ENCODE results near the gene FCSK.

FCSK gene

DNA sequence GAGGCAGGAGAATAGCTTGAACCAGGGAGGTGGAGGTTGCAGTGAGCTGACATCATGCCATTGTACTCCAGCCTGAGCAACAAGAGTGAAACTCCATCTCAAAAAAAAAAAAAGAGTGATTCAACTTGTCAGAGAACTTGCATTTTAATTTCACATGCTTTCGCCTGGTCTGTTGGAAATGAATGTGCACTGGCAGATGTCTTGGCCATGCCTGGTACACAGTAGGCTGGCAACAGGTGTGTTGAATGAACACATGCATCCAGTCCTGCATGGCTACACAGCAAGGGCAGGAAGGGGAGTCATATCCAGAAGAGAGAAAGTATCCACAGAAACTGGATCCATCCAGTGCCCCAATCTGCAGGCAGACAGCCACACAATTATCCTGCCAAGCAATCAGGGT lies 57.4 kb downstream of the FCSK start:
- Histone ChIP-seq H3K9me2 (replicated peaks; ENCODE audit: control insufficient read depth, low read length) (no peaks in the 10 kb centered on the region), H3K27me3 (ENCODE audit: control insufficient read depth, low read length) (no peaks in the 10 kb centered on the region), H3F3A (ENCODE audit: control insufficient read depth, insufficient read depth) (0 out of 2 replicates have a peak, but pooled peaks cover 5% of the 10 kb centered on the region), H3K27ac (ENCODE audit: low read depth, low read length) (no peak overlapping the region), H3K4me1 (ENCODE audit: control insufficient read depth, low read length) (peaks cover 23% of the 10 kb centered on the region), H4K20me1 (ENCODE audit: control insufficient read depth, insufficient read depth, low read depth, low read length) (no peaks in the 10 kb centered on the region), H3K9me3 (ENCODE audit: control insufficient read depth, insufficient read depth, low read length) (no peaks in the 10 kb centered on the region), H3K4me3 (ENCODE audit: low read length) (no peak overlapping the region), H3K79me2 (ENCODE audit: control insufficient read depth, low read length) (peaks cover 4% of the 10 kb centered on the region), H3K36me3 (ENCODE audit: control insufficient read depth, low read length) (peaks cover 71% of the 10 kb centered on the region), H3K4me2 (ENCODE audit: low read length) (no peak overlapping the region)
- TF ChIP-seq, protein P1, sequence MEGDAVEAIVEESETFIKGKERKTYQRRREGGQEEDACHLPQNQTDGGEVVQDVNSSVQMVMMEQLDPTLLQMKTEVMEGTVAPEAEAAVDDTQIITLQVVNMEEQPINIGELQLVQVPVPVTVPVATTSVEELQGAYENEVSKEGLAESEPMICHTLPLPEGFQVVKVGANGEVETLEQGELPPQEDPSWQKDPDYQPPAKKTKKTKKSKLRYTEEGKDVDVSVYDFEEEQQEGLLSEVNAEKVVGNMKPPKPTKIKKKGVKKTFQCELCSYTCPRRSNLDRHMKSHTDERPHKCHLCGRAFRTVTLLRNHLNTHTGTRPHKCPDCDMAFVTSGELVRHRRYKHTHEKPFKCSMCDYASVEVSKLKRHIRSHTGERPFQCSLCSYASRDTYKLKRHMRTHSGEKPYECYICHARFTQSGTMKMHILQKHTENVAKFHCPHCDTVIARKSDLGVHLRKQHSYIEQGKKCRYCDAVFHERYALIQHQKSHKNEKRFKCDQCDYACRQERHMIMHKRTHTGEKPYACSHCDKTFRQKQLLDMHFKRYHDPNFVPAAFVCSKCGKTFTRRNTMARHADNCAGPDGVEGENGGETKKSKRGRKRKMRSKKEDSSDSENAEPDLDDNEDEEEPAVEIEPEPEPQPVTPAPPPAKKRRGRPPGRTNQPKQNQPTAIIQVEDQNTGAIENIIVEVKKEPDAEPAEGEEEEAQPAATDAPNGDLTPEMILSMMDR (IDR thresholded peaks at IDR 0.05; ENCODE audit: low read depth, low read length, poor library complexity, severe bottlenecking): no peak
- no peak for TF ChIP-seq EZH2phosphoT487 (IDR thresholded peaks at IDR 0.05; ENCODE audit: borderline replicate concordance, low read length)

DNA sequence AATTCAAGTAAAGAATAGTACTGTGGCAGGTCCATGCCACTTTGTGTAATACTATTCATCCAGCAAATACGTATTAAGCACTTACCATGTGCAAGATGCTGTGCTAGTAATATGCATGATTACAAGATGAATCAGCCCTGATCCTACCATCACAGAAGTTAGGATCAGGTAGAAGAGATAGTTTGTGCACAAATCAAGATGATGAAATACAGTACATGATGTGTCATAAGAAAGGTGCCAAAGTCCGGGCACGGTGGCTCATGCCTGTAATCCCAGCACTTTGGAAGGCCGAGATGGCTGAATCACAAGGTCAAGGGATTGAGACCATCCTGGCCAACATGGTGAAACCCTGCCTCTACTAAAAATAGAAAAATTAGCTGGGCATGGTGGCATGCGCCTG lies 58.1 kb downstream of the FCSK start:
- no peak for TF ChIP-seq EZH2phosphoT487 (IDR thresholded peaks at IDR 0.05; ENCODE audit: borderline replicate concordance, low read length)
- TF ChIP-seq, protein P1 (IDR thresholded peaks at IDR 0.05; ENCODE audit: low read depth, low read length, poor library complexity, severe bottlenecking): no peak
- H3K27ac ChIP-seq (ENCODE audit: low read depth, low read length): no peak overlapping the region

DNA sequence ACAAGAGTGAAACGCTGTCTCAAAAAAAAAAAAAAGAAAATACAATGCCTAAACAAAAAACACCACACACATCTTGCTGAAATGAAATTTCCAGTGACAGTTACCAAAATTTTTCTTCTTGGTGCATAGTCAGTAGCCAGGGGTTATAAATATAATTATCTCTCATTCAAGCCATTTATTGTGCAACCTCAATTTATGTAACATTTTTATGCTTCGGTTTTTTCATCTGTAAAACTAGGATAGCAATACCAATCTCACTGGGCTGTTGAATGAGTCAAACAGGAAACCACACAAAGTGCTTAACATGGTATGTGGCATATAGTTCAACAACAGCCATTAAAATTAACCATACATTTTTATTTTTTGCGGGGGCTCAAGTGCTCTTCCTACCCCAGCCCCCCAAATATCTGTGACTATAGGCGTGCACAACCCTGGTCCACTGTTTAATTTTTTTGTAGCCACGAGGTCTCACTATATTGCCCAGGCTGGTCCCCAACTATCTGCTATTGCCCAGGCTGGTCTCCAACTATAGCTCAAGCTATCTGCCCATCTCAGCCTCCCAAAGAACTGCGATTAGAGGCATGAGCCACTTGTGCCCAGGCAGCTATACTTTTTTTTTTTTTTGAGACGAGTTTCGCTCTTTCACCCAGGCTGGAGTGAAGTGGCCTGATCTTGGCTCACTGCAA lies 66.4 kb downstream of the FCSK start:
- Histone ChIP-seq H3K36me3 (ENCODE audit: control insufficient read depth, low read length) (peaks cover 54% of the 10 kb centered on the region), H3K4me1 (ENCODE audit: control insufficient read depth, low read length) (peaks cover 30% of the 10 kb centered on the region), H3F3A (ENCODE audit: control insufficient read depth, insufficient read depth) (peaks cover 12% of the 10 kb centered on the region), H3K79me2 (ENCODE audit: control insufficient read depth, low read length) (peaks cover 52% of the 10 kb centered on the region), H3K27ac (ENCODE audit: low read depth, low read length) (peak overlapping the region; percentile 91), H3K9me2 (replicated peaks; ENCODE audit: control insufficient read depth, low read length) (no peaks in the 10 kb centered on the region), H3K4me2 (ENCODE audit: low read length) (peak overlapping the region; percentile 94), H3K27me3 (ENCODE audit: control insufficient read depth, low read length) (no peaks in the 10 kb centered on the region), H3K9me3 (ENCODE audit: control insufficient read depth, insufficient read depth, low read length) (no peaks in the 10 kb centered on the region), H3K4me3 (ENCODE audit: low read length) (peak overlapping the region; percentile 78), H4K20me1 (ENCODE audit: control insufficient read depth, insufficient read depth, low read depth, low read length) (peaks cover 5% of the 10 kb centered on the region; the same call in 1 of the 2 replicates)
- TF ChIP-seq, protein P1 (IDR thresholded peaks at IDR 0.05; ENCODE audit: low read depth, low read length, poor library complexity, severe bottlenecking): no peak
- no peak for TF ChIP-seq EZH2phosphoT487 (IDR thresholded peaks at IDR 0.05; ENCODE audit: borderline replicate concordance, low read length)

More for the DNA sequence above, 58.1 kb downstream of the FCSK start:
- H3K36me3 ChIP-seq (ENCODE audit: control insufficient read depth, low read length): peaks cover 71% of the 10 kb centered on the region
- H3K9me3 ChIP-seq (ENCODE audit: control insufficient read depth, insufficient read depth, low read length): no peaks in the 10 kb centered on the region
- H3K27me3 ChIP-seq (ENCODE audit: control insufficient read depth, low read length): no peaks in the 10 kb centered on the region
- no peak overlapping the region for H3K4me2 ChIP-seq (ENCODE audit: low read length)
- no peaks in the 10 kb centered on the region for H4K20me1 ChIP-seq (ENCODE audit: control insufficient read depth, insufficient read depth, low read depth, low read length)
- 0 out of 2 replicates have a peak, but pooled peaks cover 2% of the 10 kb centered on the region for H3F3A ChIP-seq (ENCODE audit: control insufficient read depth, insufficient read depth)
- H3K9me2 ChIP-seq (replicated peaks; ENCODE audit: control insufficient read depth, low read length): no peaks in the 10 kb centered on the region
- H3K4me3 ChIP-seq (ENCODE audit: low read length): no peak overlapping the region
- H3K4me1 ChIP-seq (ENCODE audit: control insufficient read depth, low read length): peaks cover 16% of the 10 kb centered on the region
- H3K79me2 ChIP-seq (ENCODE audit: control insufficient read depth, low read length): peaks cover under 1% of the 10 kb centered on the region
